SW 1271 (cell line): ENCODE results near the gene CD7.
"Not testable (repeated sequence)": the region's sequence is repeated elsewhere in the genome, so short reads cannot be mapped to it uniquely, and the experiment has no call there.

Experiments
- DNase-seq, 2 experiments: peaks; one replicate each; lab custom pipeline; 2025; lab: John Stamatoyannopoulos, UW

CD7 gene

DNA sequence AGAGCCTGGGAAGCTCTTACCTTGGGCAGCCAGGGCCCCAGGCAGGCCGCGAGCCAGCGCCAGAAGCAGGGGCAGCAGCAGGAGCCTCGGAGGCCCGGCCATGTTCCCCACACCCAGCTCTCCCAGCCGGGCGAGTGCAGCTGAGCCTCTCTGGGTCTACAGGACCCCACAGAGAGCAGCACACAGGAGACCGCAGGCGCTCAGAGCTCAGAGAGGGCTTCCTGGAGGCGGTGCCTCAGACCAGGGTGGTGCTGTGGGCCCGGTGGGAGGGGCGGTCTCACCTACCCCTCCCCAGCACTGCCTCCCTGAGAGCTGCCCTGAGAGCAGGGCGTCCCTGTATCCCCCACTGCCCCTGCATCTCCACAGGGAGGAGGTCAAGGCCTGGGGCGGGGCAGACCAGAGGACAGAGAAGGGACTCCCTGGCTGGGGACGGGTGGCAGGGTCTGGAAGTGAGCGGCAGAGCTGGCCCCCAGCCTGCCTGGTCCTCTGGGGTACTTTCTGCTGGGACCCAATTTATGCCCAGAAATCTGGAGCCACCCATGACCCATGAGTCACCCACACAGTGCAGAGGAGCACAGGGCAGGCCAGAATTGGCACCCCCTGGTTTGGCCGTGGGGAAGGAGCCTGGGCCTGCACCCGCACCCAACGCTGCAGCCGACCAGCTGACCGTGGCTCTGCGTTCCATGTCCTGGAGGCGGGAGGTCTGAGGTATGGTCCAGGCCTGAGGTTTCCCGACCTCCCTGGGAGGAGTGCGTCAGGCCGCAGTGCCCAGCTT is at the start of gene CD7:
Gene CD7 (minus strand): TSS at position 215 of the 775 bp plus-strand sequence. CDS start 113 bp downstream, at position 102.
- no peak for DNase-seq

GRCh38 chr17:82366749-82367148 is 49.3 kb upstream of the CD7 start:
- DNase-seq: no peak

- no peak for DNase-seq
Measured at GRCh38 chr17:82365606-82366295, 48.3 kb upstream of the CD7 start.

GRCh38 chr17:82361885-82362633 is 44.7 kb upstream of the CD7 start:
- DNase-seq: no peak

- DNase-seq: not testable (repeated sequence)
Measured at GRCh38 chr17:82359451-82360074, 42.2 kb upstream of the CD7 start.

GRCh38 chr17:82358465-82359350 is 41.3 kb upstream of the CD7 start, which contains the start of gene TEX19:
Gene TEX19, plus strand, starts transcription at chr17:82359247. Its CDS starts 2,904 bp downstream, at chr17:82362151.
- DNase-seq: no peak

DNA sequence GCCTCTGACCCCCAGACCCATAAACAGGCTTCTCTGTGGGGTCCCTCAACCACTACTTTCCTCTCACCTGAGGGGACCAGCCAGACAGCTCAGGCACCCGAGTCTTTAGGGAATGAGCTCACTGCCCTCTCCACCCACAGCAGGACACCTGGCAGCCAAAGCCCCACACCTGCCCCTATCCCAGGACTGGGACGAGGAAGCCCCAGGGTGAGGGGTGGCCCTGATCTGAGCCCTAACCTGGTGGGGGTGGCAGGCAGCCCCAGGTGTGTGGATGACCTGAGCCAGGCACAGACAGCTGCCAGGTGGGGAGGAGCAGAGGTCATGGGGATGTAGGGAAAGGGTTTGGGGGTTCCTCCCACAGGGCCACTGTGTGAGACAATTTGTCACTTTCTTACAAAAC is 40.0 kb upstream of the CD7 start:
- no peak for DNase-seq

GRCh38 chr17:82356845-82357355 is 39.5 kb upstream of the CD7 start:
- DNase-seq: no peak

DNA sequence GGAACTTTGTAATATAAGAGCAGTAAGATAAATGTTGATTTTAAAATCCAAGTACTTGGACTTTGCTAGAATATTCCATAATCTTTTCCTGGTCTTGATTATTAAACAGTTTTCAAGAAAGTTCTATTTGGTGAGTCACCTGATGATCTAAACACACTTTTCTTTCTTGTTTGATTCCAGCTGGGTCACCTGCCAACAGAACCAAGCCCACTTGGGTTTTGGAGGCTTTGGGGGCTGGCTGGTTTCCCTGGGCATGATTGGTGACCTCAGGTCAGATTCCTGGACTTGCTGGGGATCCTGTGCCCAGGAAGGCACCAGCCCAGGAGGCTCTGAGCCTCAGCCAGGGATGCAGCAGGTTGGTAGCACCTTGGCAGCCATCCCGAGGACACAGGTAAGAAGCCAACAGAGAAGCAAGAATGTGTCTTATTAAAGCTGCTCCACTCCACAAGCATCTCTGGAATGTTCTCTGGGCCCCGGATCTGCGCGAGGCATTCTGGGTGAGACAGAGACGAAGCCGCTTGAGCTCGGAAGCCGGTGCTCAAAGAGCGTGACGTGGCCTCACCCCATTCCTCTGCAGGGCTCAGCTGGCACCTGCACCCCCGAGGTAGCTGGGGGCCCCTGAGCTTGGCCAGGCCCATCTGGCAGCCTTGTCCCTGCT is 38.5 kb upstream of the CD7 start:
- DNase-seq: no peak

DNA sequence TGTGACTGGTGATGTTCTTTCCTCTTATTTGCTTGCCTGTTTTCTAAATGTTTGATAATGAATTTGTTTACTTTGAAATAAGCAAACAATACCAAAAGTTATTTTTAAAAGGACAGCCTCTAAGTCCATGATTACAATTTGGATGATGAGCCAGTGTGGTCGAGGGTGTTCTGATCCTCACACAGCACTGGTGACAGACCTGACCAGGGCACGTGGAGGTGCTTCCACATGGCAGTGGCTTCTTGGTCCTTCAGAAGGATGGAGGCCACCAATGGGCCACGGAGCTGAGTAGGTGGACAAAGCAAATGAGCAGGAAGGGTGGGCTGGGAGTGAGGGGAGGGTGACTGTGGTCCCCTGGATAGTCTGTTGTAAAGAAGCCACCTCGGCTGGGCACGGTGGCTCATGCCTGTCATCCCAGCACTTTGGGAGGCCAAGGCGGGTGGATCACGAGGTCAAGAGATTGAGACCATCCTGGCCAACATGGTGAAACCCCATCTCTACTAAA is 37.4 kb upstream of the CD7 start:
- DNase-seq: no peak

DNA sequence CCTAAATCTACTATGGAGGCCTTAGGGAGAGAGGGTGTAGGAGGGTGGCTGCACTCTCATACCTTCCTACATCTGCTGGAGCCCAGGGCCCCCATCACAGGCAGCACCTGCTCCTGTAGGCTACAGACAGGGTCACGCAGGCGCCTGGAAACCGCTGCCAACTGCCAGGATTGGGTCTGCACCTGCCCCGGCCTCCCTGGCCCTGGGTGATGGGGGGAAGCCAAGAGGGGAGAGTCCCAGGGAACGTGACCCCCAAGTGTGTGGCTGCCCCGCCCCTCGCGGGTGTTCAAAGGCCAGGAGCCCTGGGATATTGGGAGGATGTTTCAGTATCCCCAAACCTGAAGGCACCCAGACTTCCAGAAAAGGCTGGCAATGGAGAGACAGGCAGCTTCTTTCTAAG is 36.1 kb upstream of the CD7 start:
- DNase-seq: no peak

- DNase-seq: peak; percentile 34 to 71
Measured at GRCh38 chr17:82351713-82352488, 34.5 kb upstream of the CD7 start.

- DNase-seq: no peak
Measured at GRCh38 chr17:82351254-82351712, 33.9 kb upstream of the CD7 start.

DNA sequence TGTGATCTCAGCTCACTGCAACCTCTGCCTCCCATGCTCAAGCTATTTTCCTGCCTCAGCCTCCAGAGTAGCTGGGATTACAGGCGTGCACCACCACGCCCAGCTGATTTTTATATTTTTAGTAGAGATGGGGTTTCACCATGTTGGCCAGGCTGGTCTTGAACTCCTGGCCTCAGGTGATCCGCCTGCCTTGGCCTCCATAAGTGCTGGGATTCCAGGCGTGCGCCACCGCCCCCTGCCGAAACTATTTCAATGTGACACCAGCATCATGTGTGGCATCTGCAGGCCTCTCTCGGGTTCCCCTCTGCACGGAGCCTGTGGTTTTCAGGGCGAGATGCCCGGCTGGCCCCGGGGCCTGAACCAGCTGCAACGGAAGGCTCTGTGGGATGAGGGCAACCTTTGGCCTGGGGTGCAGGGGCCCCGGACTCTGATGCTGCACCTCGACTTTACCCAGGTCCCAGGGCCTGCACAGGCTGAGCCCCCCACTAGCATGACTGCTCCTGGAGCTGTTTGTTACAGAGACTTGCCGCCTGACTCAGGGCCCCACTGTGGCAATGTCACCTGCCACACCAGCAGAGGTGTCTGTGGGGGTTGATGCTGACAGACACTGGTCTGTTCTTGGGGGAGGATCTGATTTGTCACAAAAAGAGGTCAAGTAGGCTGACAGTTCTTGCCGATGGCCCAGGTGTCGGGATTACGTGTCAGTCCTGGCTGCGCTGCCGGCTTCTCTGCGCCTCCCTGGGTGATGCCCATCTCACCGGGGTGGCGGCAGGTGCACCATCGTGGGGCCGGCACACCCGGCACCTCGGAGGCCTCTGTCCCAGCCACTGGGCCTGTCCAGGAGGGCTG is 33.0 kb upstream of the CD7 start:
- DNase-seq: no peak

GRCh38 chr17:82349287-82349701 is 31.9 kb upstream of the CD7 start:
- no peak for DNase-seq

- no peak for DNase-seq
Measured at GRCh38 chr17:82348866-82349265, 31.5 kb upstream of the CD7 start.

DNA sequence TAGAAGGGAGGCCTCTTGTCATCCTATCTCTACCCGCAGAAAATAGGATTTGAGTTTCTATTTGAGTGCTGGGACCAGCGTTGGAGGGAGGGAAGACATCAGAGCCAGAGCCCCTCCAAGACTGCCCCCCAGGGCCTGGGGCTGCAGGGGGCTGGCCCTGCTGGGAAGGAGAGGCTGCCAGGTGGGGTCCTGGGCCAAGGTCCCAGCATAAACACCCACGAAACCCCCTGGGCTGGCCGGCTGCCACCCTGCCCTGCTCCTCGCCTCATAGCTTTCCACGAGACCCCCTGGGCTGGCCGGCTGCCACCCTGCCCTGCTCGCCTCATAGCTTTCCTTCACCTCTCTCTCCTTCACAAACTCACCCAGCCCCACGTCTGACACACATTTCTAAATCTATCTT is 31.0 kb upstream of the CD7 start:
- no peak for DNase-seq

- not testable (repeated sequence) for DNase-seq
Measured at GRCh38 chr17:82347994-82348393, 30.6 kb upstream of the CD7 start.
